NB4 (cell line): ENCODE data around the gene BRSK2.
A peak's percentile ranks its signal among the peaks of the same experiment; 100 is the strongest.

Experiments used
- DNase-seq: peaks from one replicate; pipeline ENCODE4 v3.0.0; 2010; ENCODE audit warnings: low read depth
- H3K4me3 ChIP-seq: one replicate; pipeline ENCODE4 v1.5.1; 2011; ENCODE audit warnings: mild to moderate bottlenecking, low read depth, low read length, moderate library complexity
- CTCF ChIP-seq: IDR thresholded peaks from one replicate; pipeline ENCODE4 v1.5.1; 2012; ENCODE audit warnings: low read depth, low read length
- MAX ChIP-seq: IDR thresholded peaks from 2 replicates; pipeline ENCODE4 v1.6.1; 2011; ENCODE audit warnings: low read depth, low read length
- MYC ChIP-seq: IDR thresholded peaks from 2 replicates; pipeline ENCODE4 v1.6.1; 2011; ENCODE audit warnings: low read depth, low read length
- POLR2A ChIP-seq: IDR thresholded peaks from 2 replicates; pipeline ENCODE4 v1.6.1; 2011; ENCODE audit warnings: mild to moderate bottlenecking; ENCODE audit not compliant: insufficient read length; ENCODE audit errors: extremely low read depth

BRSK2 gene

GRCh38 chr11:1381793-1382425 lies 7.8 kb upstream of the BRSK2 start:
- TF ChIP-seq CTCF (no peak), MAX (no peak), POLR2A (no peak), MYC (no peak)
- no peak for DNase-seq
- no peak overlapping the region for H3K4me3 ChIP-seq

- no peak for DNase-seq
- TF ChIP-seq MYC (no peak), MAX (no peak), CTCF (no peak), POLR2A (no peak)
- H3K4me3 ChIP-seq: no peak overlapping the region
These were observed 7.3 kb upstream of the BRSK2 start for GRCh38 chr11:1382429-1382828.

GRCh38 chr11:1382831-1383607 lies 6.7 kb upstream of the BRSK2 start:
- H3K4me3 ChIP-seq: no peak overlapping the region
- TF ChIP-seq CTCF (no peak), MYC (no peak), POLR2A (no peak), MAX (no peak)
- DNase-seq: peak; percentile 60

GRCh38 chr11:1384199-1384970 lies 5.3 kb upstream of the BRSK2 start:
- TF ChIP-seq POLR2A (no peak), CTCF (no peak), MAX (no peak), MYC (no peak)
- DNase-seq: no peak
- no peak overlapping the region for H3K4me3 ChIP-seq

- DNase-seq: no peak
- TF ChIP-seq MYC (no peak), MAX (no peak), POLR2A (no peak), CTCF (no peak)
- no peak overlapping the region for H3K4me3 ChIP-seq
These were observed 2.2 kb upstream of the BRSK2 start for GRCh38 chr11:1387521-1387920.
